Endodermal cell (in vitro differentiated cells): ENCODE results near the gene RAPGEF4. TPM values are rescaled to one million over a fixed set of nuclear protein-coding genes. Genes with fewer than 3 reads are reported as not detected.

ENCODE experiments used
- DNase-seq: peaks from one replicate; pipeline ENCODE4 v3.0.0-alpha.2; 2017
- H3K27ac ChIP-seq: 2 replicates; pipeline ENCODE4 v1.5.1; 2013; ENCODE audit warnings: mild to moderate bottlenecking, low read depth, low read length, moderate library complexity
- H3K27me3 ChIP-seq: 2 replicates; pipeline ENCODE4 v1.6.1; 2013; ENCODE audit warnings: mild to moderate bottlenecking, low read length, moderate library complexity; ENCODE audit not compliant: insufficient read depth, control insufficient read depth, poor library complexity, severe bottlenecking
- H3K36me3 ChIP-seq: 2 replicates; pipeline ENCODE4 v1.7.0; 2013; ENCODE audit warnings: mild to moderate bottlenecking, low read length, moderate library complexity; ENCODE audit not compliant: control insufficient read depth, insufficient read depth
- H3K4me1 ChIP-seq: one replicate; pipeline ENCODE4 v1.7.0; 2013; ENCODE audit warnings: low read length; ENCODE audit not compliant: control insufficient read depth, insufficient read depth
- H3K4me3 ChIP-seq: 2 replicates; pipeline ENCODE4 v1.5.1; 2013; ENCODE audit warnings: mild to moderate bottlenecking, low read length, moderate library complexity
- H3K9ac ChIP-seq: 2 replicates; pipeline ENCODE4 v1.6.1; 2013; ENCODE audit warnings: mild to moderate bottlenecking, low read length, moderate library complexity; ENCODE audit not compliant: poor library complexity, severe bottlenecking; ENCODE audit errors: extremely low read depth
- H3K9me3 ChIP-seq: 2 replicates; pipeline ENCODE4 v1.6.1; 2013; ENCODE audit warnings: mild to moderate bottlenecking, low read length, moderate library complexity; ENCODE audit not compliant: control insufficient read depth
- H3K27ac Mint-ChIP-seq: 2 replicates; pipeline ENCODE4 v1.8.0; 2020; ENCODE audit warnings: mixed read lengths
- H3K27me3 Mint-ChIP-seq: 2 replicates; pipeline ENCODE4 v1.8.0; 2021; ENCODE audit warnings: mild to moderate bottlenecking, mixed read lengths; ENCODE audit not compliant: insufficient read depth
- H3K36me3 Mint-ChIP-seq: 2 replicates; pipeline ENCODE4 v1.8.0; 2020; ENCODE audit warnings: low read depth, mixed read lengths
- H3K4me1 Mint-ChIP-seq: 2 replicates; pipeline ENCODE4 v1.8.0; 2020; ENCODE audit warnings: mixed read lengths
- H3K4me3 Mint-ChIP-seq: 2 replicates; pipeline ENCODE4 v1.8.0; 2020; ENCODE audit warnings: mild to moderate bottlenecking, moderate library complexity, mixed read lengths
- H3K9me3 Mint-ChIP-seq: 2 replicates; pipeline ENCODE4 v1.8.0; 2020; ENCODE audit warnings: mild to moderate bottlenecking, mixed read lengths
- CTCF ChIP-seq: fragments of 200-600 bp; sonication (generic); conservative IDR thresholded peaks from 2 replicates; pipeline ENCODE4 v1.5.0; 2021; ENCODE audit warnings: antibody characterized with exemption, mild to moderate bottlenecking
- WGBS, 2 experiments: methylation state at CpG; one replicate each; pipeline versions ENCODE4 v1.1.5 to v1.1.7; 2013; ENCODE audit warnings: missing lambda C conversion rate in 2 of 2, mixed read lengths in 1 of 2; ENCODE audit not compliant: insufficient coverage in 1 of 2, insufficient read length in 1 of 2; 5-methylcytosine and 5-hydroxymethylcytosine counted together
- total RNA-seq, 2 donors: library from RNA; stranded (reverse); fragmentation: NEBNext Ultra II Directional in 1 of 2; extraction: Animal tissue kit (Norgen Biotek cat#: 25700) in 1 of 2; gene quantifications; 2 replicates in 1 of 2; 3 replicates in 1 of 2; pipeline ENCODE4 v1.2.1, GENCODE V29; 2021

Gene RAPGEF4
- total RNA-seq, 2 donors from 2014 or later: 0.77 to 0.88 TPM

- TF ChIP-seq CTCF: no peak
- Histone ChIP-seq H3K27me3 (no peaks in the 10 kb centered on the region), H3K27ac (no peak overlapping the region), H3K9me3 (no peaks in the 10 kb centered on the region), H3K4me3 (no peak overlapping the region), H3K36me3 (no peaks in the 10 kb centered on the region), H3K9ac (no peak overlapping the region), H3K4me1 (no peaks in the 10 kb centered on the region)
- Mint-ChIP-seq H3K4me1 (peaks cover 12% of the 10 kb centered on the region), H3K4me3 (no peak overlapping the region), H3K27me3 (no peaks in the 10 kb centered on the region), H3K27ac (no peak overlapping the region), H3K9me3 (no peaks in the 10 kb centered on the region), H3K36me3 (no peaks in the 10 kb centered on the region)
- no peak for DNase-seq
- WGBS, 2 experiments: 94 to 100% methylated on average over 3 to 4 of the region's 4 CpGs
These were observed 239.1 kb downstream of the RAPGEF4 start for GRCh38 chr2:172974762-172975161.

- Histone ChIP-seq H3K9me3 (no peaks in the 10 kb centered on the region), H3K4me1 (no peaks in the 10 kb centered on the region), H3K9ac (no peak overlapping the region), H3K4me3 (no peak overlapping the region), H3K36me3 (no peaks in the 10 kb centered on the region), H3K27me3 (no peaks in the 10 kb centered on the region), H3K27ac (no peak overlapping the region)
- Mint-ChIP-seq H3K36me3 (no peaks in the 10 kb centered on the region), H3K27ac (no peak overlapping the region), H3K27me3 (peaks cover 2% of the 10 kb centered on the region), H3K9me3 (no peaks in the 10 kb centered on the region), H3K4me1 (peaks cover 18% of the 10 kb centered on the region), H3K4me3 (no peak overlapping the region)
- 59 to 80% methylated on average over 2 to 3 of the region's 4 CpGs for WGBS, 2 experiments
- DNase-seq: no peak
- no peak for TF ChIP-seq CTCF
These were observed 240.5 kb downstream of the RAPGEF4 start for GRCh38 chr2:172976116-172976515.

GRCh38 chr2:172976816-172977215, 241.2 kb downstream of the RAPGEF4 start:
- no peak for TF ChIP-seq CTCF
- no peaks in the 10 kb centered on the region for H3K4me1 ChIP-seq
- no peaks in the 10 kb centered on the region for H3K9me3 Mint-ChIP-seq
- peaks cover 3% of the 10 kb centered on the region for H3K27me3 Mint-ChIP-seq
- H3K4me1 Mint-ChIP-seq: peaks cover 20% of the 10 kb centered on the region
- H3K9me3 ChIP-seq: no peaks in the 10 kb centered on the region
- no peak for DNase-seq
- H3K27ac ChIP-seq: no peak overlapping the region
- H3K36me3 Mint-ChIP-seq: no peaks in the 10 kb centered on the region
- no peak overlapping the region for H3K4me3 ChIP-seq
- no peak overlapping the region for H3K9ac ChIP-seq
- no peak overlapping the region for H3K4me3 Mint-ChIP-seq
- 92 to 94% methylated on average over 5 of the region's 5 CpGs for WGBS, 2 experiments
- no peaks in the 10 kb centered on the region for H3K27me3 ChIP-seq
- H3K36me3 ChIP-seq: no peaks in the 10 kb centered on the region
- no peak overlapping the region for H3K27ac Mint-ChIP-seq
